Trophoblast cell (in vitro differentiated cells and primary cell): Measurements from ENCODE around the gene CFAP107.
A peak's percentile ranks its signal among the peaks of the same experiment; 100 is the strongest.
"Not testable (repeated sequence)": the region's sequence is repeated elsewhere in the genome, so short reads cannot be mapped to it uniquely, and the experiment has no call there.

Experiments
- DNase-seq, 2 donors: peaks; one replicate each; pipeline ENCODE4 v3.0.0-alpha.2; 2016
- H2AFZ ChIP-seq: 2 replicates; pipeline ENCODE4 v1.6.1; 2013; ENCODE audit warnings: low read length, moderate library complexity, mild to moderate bottlenecking; ENCODE audit not compliant: insufficient read depth, poor library complexity
- H2AK5ac ChIP-seq: 2 replicates; pipeline ENCODE4 v1.6.1; 2013; ENCODE audit warnings: mild to moderate bottlenecking, low read length
- H2BK120ac ChIP-seq: 2 replicates; pipeline ENCODE4 v1.6.1; 2013; ENCODE audit warnings: low read length, mild to moderate bottlenecking, moderate library complexity; ENCODE audit not compliant: insufficient read depth, poor library complexity
- H2BK12ac ChIP-seq: 2 replicates; pipeline ENCODE4 v1.6.1; 2013; ENCODE audit warnings: mild to moderate bottlenecking, low read length, moderate library complexity
- H2BK5ac ChIP-seq: 2 replicates; pipeline ENCODE4 v1.6.1; 2013; ENCODE audit warnings: low read length, low read depth, moderate library complexity, mild to moderate bottlenecking; ENCODE audit not compliant: poor library complexity
- H3K14ac ChIP-seq: 2 replicates; pipeline ENCODE4 v1.6.1; 2013; ENCODE audit warnings: mild to moderate bottlenecking, low read length
- H3K18ac ChIP-seq: 2 replicates; pipeline ENCODE4 v1.6.1; 2013; ENCODE audit warnings: mild to moderate bottlenecking, low read length
- H3K23ac ChIP-seq: 2 replicates; pipeline ENCODE4 v1.6.1; 2013; ENCODE audit warnings: low read length
- H3K27ac ChIP-seq: 2 replicates; pipeline ENCODE4 v1.5.1; 2013; ENCODE audit warnings: low read depth, mild to moderate bottlenecking, inconsistent platforms, low read length, moderate library complexity
- H3K27me3 ChIP-seq: 2 replicates; pipeline ENCODE4 v1.6.1; 2013; ENCODE audit warnings: inconsistent platforms, mild to moderate bottlenecking, low read length, moderate library complexity; ENCODE audit not compliant: insufficient read depth
- H3K36me3 ChIP-seq, 2 experiments: 1 replicate in 1 of 2; 2 replicates in 1 of 2; pipeline ENCODE4 v1.6.1; 2013; ENCODE audit warnings: low read length in 2 of 2, mild to moderate bottlenecking in 2 of 2, moderate library complexity in 1 of 2; ENCODE audit not compliant: insufficient read depth in 2 of 2, control insufficient read depth in 1 of 2
- H3K4ac ChIP-seq: 2 replicates; pipeline ENCODE4 v1.6.1; 2013; ENCODE audit warnings: low read depth, mild to moderate bottlenecking, low read length, moderate library complexity
- H3K4me1 ChIP-seq, 2 experiments: 1 replicate in 1 of 2; 2 replicates in 1 of 2; pipeline ENCODE4 v1.6.1; 2013; ENCODE audit warnings: low read length in 2 of 2, mild to moderate bottlenecking in 2 of 2, moderate library complexity in 1 of 2; ENCODE audit not compliant: insufficient read depth in 2 of 2, control insufficient read depth in 1 of 2
- H3K4me2 ChIP-seq: 2 replicates; pipeline ENCODE4 v1.6.1; 2013; ENCODE audit warnings: inconsistent platforms, mild to moderate bottlenecking, low read length, moderate library complexity
- H3K4me3 ChIP-seq: 2 replicates; pipeline ENCODE4 v1.5.1; 2013; ENCODE audit warnings: mild to moderate bottlenecking, low read depth, low read length, inconsistent platforms
- H3K79me1 ChIP-seq: one replicate; pipeline ENCODE4 v1.6.1; 2013; ENCODE audit warnings: low read length
- H3K79me2 ChIP-seq: 2 replicates; pipeline ENCODE4 v1.6.1; 2013; ENCODE audit warnings: low read length, mild to moderate bottlenecking; ENCODE audit not compliant: control insufficient read depth, insufficient read depth, poor library complexity
- H3K9ac ChIP-seq: 2 replicates; pipeline ENCODE4 v1.6.1; 2013; ENCODE audit warnings: mild to moderate bottlenecking, low read length
- H3K9me3 ChIP-seq: 2 replicates; pipeline ENCODE4 v1.6.1; 2013; ENCODE audit warnings: low read depth, mild to moderate bottlenecking, control low read depth, inconsistent platforms, low read length; ENCODE audit not compliant: insufficient read depth
- H4K12ac ChIP-seq: 2 replicates; pipeline ENCODE4 v1.6.1; 2013; ENCODE audit warnings: low read depth, mild to moderate bottlenecking, low read length, moderate library complexity
- H4K8ac ChIP-seq: 2 replicates; pipeline ENCODE4 v1.6.1; 2013; ENCODE audit warnings: low read depth, mild to moderate bottlenecking, low read length, moderate library complexity
- H4K91ac ChIP-seq: one replicate; pipeline ENCODE4 v1.6.1; 2013; ENCODE audit warnings: low read depth, mild to moderate bottlenecking, low read length, moderate library complexity
- WGBS: extraction: QIAGEN DNeasy Blood & Tissue Kit; methylation state at CpG from one replicate; pipeline ENCODE4 v1.1.7; 2013; ENCODE audit warnings: missing lambda C conversion rate; ENCODE audit not compliant: insufficient read length, insufficient coverage; ENCODE audit errors: extremely low coverage; 5-methylcytosine and 5-hydroxymethylcytosine counted together

CFAP107 gene

GRCh38 chr1:12728391-12728790 is 17.6 kb upstream of the CFAP107 start:
- peaks cover 2% of the 10 kb centered on the region for H3K9me3 ChIP-seq
- no peaks in the 10 kb centered on the region for H3K79me1 ChIP-seq
- no peak overlapping the region for H4K12ac ChIP-seq
- H3K4me3 ChIP-seq, result no peak overlapping the region
- H3K4me1 ChIP-seq, result no peaks in the 10 kb centered on the region
- no peak overlapping the region for H2BK120ac ChIP-seq
- no CpG with 5 or more reads among the region's 2 CpGs for WGBS
- H3K9ac ChIP-seq, result no peak overlapping the region
- no peaks in the 10 kb centered on the region for H3K27me3 ChIP-seq
- no peak overlapping the region for H3K4ac ChIP-seq
- no peak overlapping the region for H2AFZ ChIP-seq
- H3K27ac ChIP-seq, result no peak overlapping the region
- H3K18ac ChIP-seq, result no peak overlapping the region
- no peak overlapping the region for H3K4me2 ChIP-seq
- no peak overlapping the region for H4K8ac ChIP-seq
- no peak overlapping the region for H2BK12ac ChIP-seq
- DNase-seq, result peak; percentile 54 to 91
- H4K91ac ChIP-seq, result no peak overlapping the region
- no peaks in the 10 kb centered on the region for H3K36me3 ChIP-seq
- no peak overlapping the region for H3K23ac ChIP-seq
- no peak overlapping the region for H3K14ac ChIP-seq
- no peak overlapping the region for H2BK5ac ChIP-seq
- no peak overlapping the region for H2AK5ac ChIP-seq
- no peaks in the 10 kb centered on the region for H3K79me2 ChIP-seq

GRCh38 chr1:12730156-12730555 is 15.8 kb upstream of the CFAP107 start:
- no CpG with 5 or more reads among the region's 1 CpG for WGBS
- H3K4me2 ChIP-seq, result no peak overlapping the region
- H4K8ac ChIP-seq, result no peak overlapping the region
- no peak overlapping the region for H2AFZ ChIP-seq
- no peak overlapping the region for H4K12ac ChIP-seq
- no peaks in the 10 kb centered on the region for H3K79me2 ChIP-seq
- H3K27ac ChIP-seq, result no peak overlapping the region
- H2BK12ac ChIP-seq, result no peak overlapping the region
- no peak overlapping the region for H3K9ac ChIP-seq
- no peak overlapping the region for H3K4ac ChIP-seq
- no peak for DNase-seq
- peaks cover 0 to 2% of the 10 kb centered on the region in 2 experiments for H3K4me1 ChIP-seq
- H3K79me1 ChIP-seq, result no peaks in the 10 kb centered on the region
- no peak overlapping the region for H2BK5ac ChIP-seq
- no peak overlapping the region for H4K91ac ChIP-seq
- H2AK5ac ChIP-seq, result no peak overlapping the region
- H3K9me3 ChIP-seq, result peaks cover 2% of the 10 kb centered on the region
- H2BK120ac ChIP-seq, result no peak overlapping the region
- no peak overlapping the region for H3K14ac ChIP-seq
- H3K23ac ChIP-seq, result no peak overlapping the region
- H3K27me3 ChIP-seq, result no peaks in the 10 kb centered on the region
- no peak overlapping the region for H3K18ac ChIP-seq
- no peaks in the 10 kb centered on the region for H3K36me3 ChIP-seq
- H3K4me3 ChIP-seq, result no peak overlapping the region

GRCh38 chr1:12731084-12731483 is 14.9 kb upstream of the CFAP107 start:
- H2AFZ ChIP-seq, H3K79me1 ChIP-seq, H4K12ac ChIP-seq, H3K79me2 ChIP-seq, H3K27ac ChIP-seq, H3K9me3 ChIP-seq, H2BK120ac ChIP-seq, H3K18ac ChIP-seq, H4K91ac ChIP-seq, H4K8ac ChIP-seq, H3K4me1 ChIP-seq, H3K27me3 ChIP-seq, H2BK5ac ChIP-seq, H3K23ac ChIP-seq, H3K4me2 ChIP-seq, H3K9ac ChIP-seq, H2BK12ac ChIP-seq, DNase-seq, H3K36me3 ChIP-seq, H3K4me3 ChIP-seq, H3K14ac ChIP-seq, H3K4ac ChIP-seq, H2AK5ac ChIP-seq: not testable (repeated sequence)
- WGBS, result no CpG with 5 or more reads among the region's 2 CpGs

DNA sequence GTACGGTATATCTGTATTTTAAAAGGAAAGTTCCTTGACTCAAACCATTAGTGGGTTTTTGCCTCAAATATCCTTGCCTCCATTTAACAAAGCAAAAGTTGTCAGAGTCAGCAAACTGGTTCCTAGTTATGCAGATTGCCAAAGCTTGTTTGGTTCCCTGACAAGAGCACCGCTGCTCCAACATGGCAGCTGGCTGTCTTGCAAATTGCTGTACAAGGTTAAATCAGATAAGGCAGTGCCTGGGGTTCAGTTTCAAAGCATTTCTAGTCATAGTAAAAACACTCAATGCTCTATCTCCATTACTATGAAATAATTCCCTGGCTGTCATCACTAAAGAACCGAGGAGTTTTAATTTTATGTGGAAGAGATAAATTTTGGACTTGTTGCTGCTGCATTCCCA is 11.3 kb upstream of the CFAP107 start:
- no peak overlapping the region for H3K9ac ChIP-seq
- WGBS, result 100% methylated on average over 1 of the region's 3 CpGs
- H3K4me2 ChIP-seq, result no peak overlapping the region
- no peak overlapping the region for H2AK5ac ChIP-seq
- no peak overlapping the region for H3K14ac ChIP-seq
- no peaks in the 10 kb centered on the region for H3K27me3 ChIP-seq
- H2AFZ ChIP-seq, result no peak overlapping the region
- no peak overlapping the region for H2BK12ac ChIP-seq
- H3K9me3 ChIP-seq, result peaks cover 2% of the 10 kb centered on the region
- H3K4me3 ChIP-seq, result no peak overlapping the region
- no peak overlapping the region for H3K4ac ChIP-seq
- H3K18ac ChIP-seq, result no peak overlapping the region
- no peak overlapping the region for H4K91ac ChIP-seq
- peak; percentile 80 to 86 for DNase-seq
- H2BK120ac ChIP-seq, result no peak overlapping the region
- H4K8ac ChIP-seq, result no peak overlapping the region
- no peaks in the 10 kb centered on the region for H3K36me3 ChIP-seq
- peaks cover 0 to 2% of the 10 kb centered on the region in 2 experiments for H3K4me1 ChIP-seq
- no peaks in the 10 kb centered on the region for H3K79me1 ChIP-seq
- no peaks in the 10 kb centered on the region for H3K79me2 ChIP-seq
- H3K27ac ChIP-seq, result no peak overlapping the region
- H3K23ac ChIP-seq, result no peak overlapping the region
- H2BK5ac ChIP-seq, result no peak overlapping the region
- H4K12ac ChIP-seq, result no peak overlapping the region
